ENCODE data around the gene C6orf62.
A peak's percentile ranks its signal among the peaks of the same experiment; 100 is the strongest.

- peak in 5 of 6 experiments; percentile 19 to 75 (median 68) for TF ChIP-seq CTCF (IDR thresholded peaks at IDR 0.05)
- TF ChIP-seq POLR2A (IDR thresholded peaks at IDR 0.05): no peak
These were observed 47.9 kb upstream of the C6orf62 start for GRCh38 chr6:24766680-24767462.
